Measurements from ENCODE around the gene CACNA2D2. TPM values are rescaled to one million over a fixed set of nuclear protein-coding genes. Genes with fewer than 3 reads are reported as not detected.

The CACNA2D2 gene
- total and polyA plus RNA-seq, 11 donors = 0.49 to 3.6 (median 1.5) TPM

- intact Hi-C loops (cut with DNase I) = loop anchor here in 8 of 10 donors (1.0 to 10.0 kb wide), 8 partner anchors 19 to 130 kb away; partner anchors contain the start of genes GNAI2 (in 3 of the 8), LSMEM2 (in 2 of the 8), GNAT1 (in 1 of the 8) and HYAL1 (in 1 of the 8)
- Histone ChIP-seq H3K36me3 (peaks cover 0 to 45% (median 38%) of the 10 kb centered on the region in 9 donors), H3K4me1 (peaks cover 7 to 84% (median 62%) of the 10 kb centered on the region in 12 donors), H3K4me3 (peak within 1 kb of the TSS; percentile 62 to 97 (median 88)), H3K27me3 (no peaks in the 10 kb centered on the region), H3K27ac (peak within 1 kb of the TSS; percentile 93 to 99 (median 98)), H3K9me3 (no peaks in the 10 kb centered on the region)
- ATAC-seq = peak; percentile 6 to 52 (median 12)
- WGBS, 4 donors = 30 to 47% (median 42%) methylated on average over 13 to 31 of the region's 31 CpGs
- TF ChIP-seq CTCF (IDR thresholded peaks at IDR 0.05) = no peak
- TF ChIP-seq POLR2A (IDR thresholded peaks at IDR 0.05) = peak in 1 of 2 donors; percentile 46
- DNase-seq = peak; percentile 79 to 88 (median 85)
Observed at GRCh38 chr3:50322386-50323091, 180.9 kb downstream of the CACNA2D2 start, which contains the start of gene HYAL2. HYAL2 (minus strand) TSS chr3:50322745; CDS start chr3:50320489, 2,256 bp downstream.

- intact Hi-C loops (cut with DNase I) = loop anchor here in 8 of 10 donors (1.0 to 10.0 kb wide), 7 partner anchors 22 to 130 kb away; partner anchors contain the start of genes GNAI2 (in 3 of the 8), LSMEM2 (in 2 of the 8) and GNAT1 (in 1 of the 8)
- Histone ChIP-seq H3K9me3 (no peaks in the 10 kb centered on the region), H3K4me1 (peaks cover 6 to 84% (median 63%) of the 10 kb centered on the region in 12 donors), H3K4me3 (peak overlapping the region; percentile 22 to 97 (median 88)), H3K36me3 (peaks cover 0 to 50% (median 43%) of the 10 kb centered on the region in 9 donors), H3K27ac (peak overlapping the region; percentile 93 to 99 (median 98)), H3K27me3 (no peaks in the 10 kb centered on the region)
- no peak for ATAC-seq
- DNase-seq = no peak
- WGBS, 4 donors = 21 to 38% (median 22%) methylated on average over 1 to 14 of the region's 14 CpGs
- TF ChIP-seq POLR2A (IDR thresholded peaks at IDR 0.05) = no peak
- TF ChIP-seq CTCF (IDR thresholded peaks at IDR 0.05) = no peak
Observed at GRCh38 chr3:50322115-50322385, 181.4 kb downstream of the CACNA2D2 start.

GRCh38 chr3:50321336-50322114, 181.9 kb downstream of the CACNA2D2 start:
- intact Hi-C loops (cut with DNase I) = loop anchor here in 9 of 10 donors (1.0 to 10.0 kb wide), 9 partner anchors 17 to 129 kb away; partner anchors contain the start of genes GNAI2 (in 3 of the 9), HYAL1 (in 2 of the 9), LSMEM2 (in 2 of the 9) and GNAT1 (in 1 of the 9)
- ATAC-seq (peak; percentile 44 to 82 (median 68)), DNase-seq (peak; percentile 91 to 95 (median 93))
- H3K9me3 ChIP-seq = no peaks in the 10 kb centered on the region
- H3K4me1 ChIP-seq = peaks cover 5 to 85% (median 61%) of the 10 kb centered on the region in 12 donors
- peak overlapping the region; percentile 93 to 99 (median 98) for H3K27ac ChIP-seq
- H3K27me3 ChIP-seq = no peaks in the 10 kb centered on the region
- WGBS, 4 donors = 0 to 2% (median 1%) methylated on average over 10 to 59 of the region's 59 CpGs
- peak overlapping the region; percentile 62 to 97 (median 88) for H3K4me3 ChIP-seq
- H3K36me3 ChIP-seq = peaks cover 0 to 55% (median 48%) of the 10 kb centered on the region in 9 donors
- peak in 1 of 2 donors; percentile 76 for TF ChIP-seq POLR2A (IDR thresholded peaks at IDR 0.05)
- TF ChIP-seq CTCF (IDR thresholded peaks at IDR 0.05) = peak; percentile 27 to 80 (median 60)

All from heart left ventricle (tissue), 16 donors.